B cell (primary cell): ENCODE measurements around the gene ITGB4. TPM values are rescaled to one million over a fixed set of nuclear protein-coding genes. Genes with fewer than 3 reads are reported as not detected.

Source experiments
- ATAC-seq: fragments of 200-7000 bp; cut with Tn5 transposase; one replicate; pipeline ENCODE4 v1.10.0; 2021; ENCODE audit warnings: low read depth, mild to moderate bottlenecking, moderate number of reproducible peaks, moderate library complexity
- CTCF ChIA-PET: fragments of 350-600 bp; sonication (Branson Sonifier 250); formaldehyde crosslinking; loops from one replicate; lab custom pipeline; 2021; ENCODE audit warnings: antibody characterized with exemption, inconsistent platforms; lab: Charles Lee
- POLR2A ChIA-PET: fragments of 350-600 bp; sonication (Branson Sonifier 250); formaldehyde crosslinking; loops from one replicate; lab custom pipeline; 2021; ENCODE audit warnings: antibody characterized with exemption; lab: Charles Lee
- DNase-seq: peaks from one replicate; pipeline ENCODE4 v3.0.0; 2013
- H2AFZ ChIP-seq: 2 replicates; pipeline ENCODE4 v1.6.1; 2012; ENCODE audit warnings: mild to moderate bottlenecking, low read depth, low read length; ENCODE audit not compliant: insufficient read depth, poor library complexity, severe bottlenecking
- H3K27ac ChIP-seq, 2 donors: 1 replicate in 1 of 2; 2 replicates in 1 of 2; pipeline ENCODE4 v1.5.1; 2012 to 2013; ENCODE audit warnings: low read length in 2 of 2, mild to moderate bottlenecking in 2 of 2, moderate library complexity in 1 of 2
- H3K27me3 ChIP-seq, 4 experiments: fragments of 200-600 bp in 1 of 4; sonication (generic) in 1 of 4; replicated peaks in 1 of 4; 1 replicate in 2 of 4; 2 replicates in 2 of 4; pipeline versions ENCODE4 v1.6.1 to v1.7.0; 2013 to 2016; ENCODE audit warnings: low read length in 3 of 4, mild to moderate bottlenecking in 2 of 4, mixed read lengths in 1 of 4, moderate library complexity in 1 of 4; ENCODE audit not compliant: insufficient read depth in 4 of 4, control insufficient read depth in 3 of 4; ENCODE audit errors: control extremely low read depth in 1 of 4
- H3K36me3 ChIP-seq, 2 experiments: replicated peaks in 1 of 2; 1 replicate in 1 of 2; 2 replicates in 1 of 2; pipeline versions ENCODE4 v1.6.1 to v1.7.1; 2013; ENCODE audit warnings: low read length in 1 of 2; ENCODE audit not compliant: insufficient read depth in 2 of 2, control insufficient read depth in 1 of 2; ENCODE audit errors: control extremely low read depth in 1 of 2, extremely low read depth in 1 of 2
- H3K4me1 ChIP-seq, 2 donors: fragments of 200-600 bp in 1 of 2; sonication (generic) in 1 of 2; 1 replicate in 1 of 2; 2 replicates in 1 of 2; pipeline versions ENCODE4 v1.5.1 to v1.6.1; 2013 to 2017; ENCODE audit warnings: low read length in 2 of 2; ENCODE audit not compliant: control insufficient read depth in 2 of 2, insufficient read depth in 2 of 2
- H3K4me2 ChIP-seq: replicated peaks from 2 replicates; pipeline ENCODE3; 2012; ENCODE audit warnings: mild to moderate bottlenecking, low read depth, low read length; ENCODE audit not compliant: poor library complexity, severe bottlenecking
- H3K4me3 ChIP-seq, 5 experiments: fragments of 200-600 bp in 1 of 5; sonication (generic) in 1 of 5; 1 replicate in 3 of 5; 2 replicates in 2 of 5; pipeline versions ENCODE4 v1.5.1 to v1.7.0; 2011 to 2016; ENCODE audit warnings: low read length in 4 of 5, mild to moderate bottlenecking in 4 of 5, low read depth in 2 of 5, control low read depth in 1 of 5, moderate library complexity in 1 of 5; ENCODE audit not compliant: insufficient read depth in 1 of 5; ENCODE audit errors: control extremely low read depth in 1 of 5, extremely low read depth in 1 of 5
- H3K79me2 ChIP-seq: fragments of 200-600 bp; sonication (generic); one replicate; pipeline ENCODE4 v1.6.0; 2016; ENCODE audit warnings: low read length; ENCODE audit not compliant: control insufficient read depth, insufficient read depth
- H3K9ac ChIP-seq: fragments of 200-600 bp; sonication (generic); 2 replicates; pipeline ENCODE4 v1.6.1; 2017; ENCODE audit warnings: mild to moderate bottlenecking, low read length, moderate library complexity
- H3K9me3 ChIP-seq, 3 donors: one replicate each; pipeline versions ENCODE4 v1.6.1 to v1.7.1; 2013; ENCODE audit warnings: low read length in 2 of 3; ENCODE audit not compliant: control insufficient read depth in 2 of 3, insufficient read depth in 1 of 3; ENCODE audit errors: control extremely low read depth in 1 of 3
- H4K20me1 ChIP-seq: 2 replicates; pipeline ENCODE4 v1.6.0; 2012; ENCODE audit warnings: mild to moderate bottlenecking, low read length; ENCODE audit not compliant: insufficient read depth, control insufficient read depth, poor library complexity, severe bottlenecking
- H3K27ac Mint-ChIP-seq: one replicate; pipeline ENCODE4 v1.8.0; 2021; ENCODE audit warnings: mixed read lengths
- H3K27me3 Mint-ChIP-seq: one replicate; pipeline ENCODE4 v1.8.0; 2021; ENCODE audit warnings: mixed read lengths
- H3K4me1 Mint-ChIP-seq: one replicate; pipeline ENCODE4 v1.8.0; 2021; ENCODE audit warnings: mixed read lengths
- H3K4me3 Mint-ChIP-seq: one replicate; pipeline ENCODE4 v1.8.0; 2021; ENCODE audit warnings: mixed read lengths
- H3K9me3 Mint-ChIP-seq: one replicate; pipeline ENCODE4 v1.8.0; 2022; ENCODE audit warnings: mixed read lengths; ENCODE audit not compliant: insufficient read depth
- EZH2 ChIP-seq: IDR thresholded peaks from 2 replicates; pipeline ENCODE4 v1.6.1; 2012; ENCODE audit warnings: borderline replicate concordance, low read depth, mild to moderate bottlenecking, moderate library complexity, low read length; ENCODE audit not compliant: insufficient read depth, poor library complexity, severe bottlenecking
- WGBS: methylation state at CpG from one replicate; pipeline ENCODE4 v1.1.5; 2013; ENCODE audit warnings: missing lambda C conversion rate; ENCODE audit not compliant: insufficient coverage; 5-methylcytosine and 5-hydroxymethylcytosine counted together
- intact Hi-C: fragments of 100-400 bp; cut with micrococcal nuclease; formaldehyde crosslinking; loops from one replicate; pipeline ENCODE4 v1.10.0; 2022
- polyA plus RNA-seq: library from polyadenylated mRNA; depleted of rRNA; stranded (reverse); fragments of >200 nt; gene quantifications from 2 replicates; pipeline ENCODE4 v1.2.3, GENCODE V29; 2012
- total RNA-seq, 2 donors: library from RNA; stranded (reverse); fragments of 120-200 nt in 1 of 2; gene quantifications; 1 replicate in 1 of 2; 2 replicates in 1 of 2; pipeline versions ENCODE4 v1.2.3 to v1.2.4, GENCODE V29; 2013 to 2022
- TF ChIP-seq, protein P1 (sequence below): fragments of 200-600 bp; IDR thresholded peaks from one replicate; pipeline ENCODE4 v1.8.0; 2022; ENCODE audit warnings: antibody characterized with exemption, mild to moderate bottlenecking

ITGB4 gene
- total and polyA plus RNA-seq, 2 donors (not counting 1 experiment from before 2014, with no cell fraction given) = 0.12 to 0.81 TPM

DNA sequence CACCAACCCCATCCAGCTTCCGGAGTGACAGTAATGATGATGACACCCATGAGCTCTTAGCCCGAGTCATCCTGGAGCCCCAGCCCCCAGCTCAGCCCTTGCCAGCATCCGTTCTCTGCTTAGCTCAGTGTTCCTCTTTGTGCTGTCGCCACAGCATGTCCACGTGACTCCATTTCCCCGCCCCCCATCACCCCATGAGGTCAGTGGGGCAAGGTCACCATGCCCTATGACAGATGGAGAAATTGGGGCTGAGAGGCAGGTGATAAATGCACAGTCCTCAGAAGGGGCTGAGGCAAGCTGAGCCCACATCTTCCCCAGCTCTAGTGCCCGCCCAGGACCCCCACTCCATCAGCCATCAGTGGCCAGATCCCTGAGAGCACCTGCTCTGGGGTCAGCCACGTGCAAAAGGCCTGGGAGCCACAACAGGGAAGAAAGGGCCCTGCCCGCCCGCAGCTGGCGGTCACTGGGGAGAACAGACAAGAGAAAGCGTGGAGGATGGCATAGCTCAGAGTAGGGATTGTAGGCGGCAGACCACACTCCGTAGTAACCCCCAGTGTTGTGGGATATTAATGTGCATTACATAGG is 17.1 kb downstream of the ITGB4 start:
- ChIA-PET CTCF (interaction anchor here (1.0 to 2.9 kb wide), 5 partner anchors 10 to 108 kb away, joined by 3 to 29 read pairs (median 4); partner anchors contain the start of gene SMIM5), POLR2A (interaction anchor here (0.5 to 0.6 kb wide), 2 partner anchors 34 to 155 kb away, joined by 3 to 6 read pairs; no protein-coding TSS in a partner anchor)
- WGBS = 78% methylated on average over 10 of the region's 14 CpGs
- Mint-ChIP-seq H3K9me3 (no peaks in the 10 kb centered on the region), H3K4me3 (no peak overlapping the region), H3K4me1 (peaks cover 4% of the 10 kb centered on the region), H3K27me3 (no peaks in the 10 kb centered on the region), H3K27ac (no peak overlapping the region)
- H3K4me1 ChIP-seq = peaks cover 4 to 10% of the 10 kb centered on the region in 2 donors
- no peak overlapping the region for H3K27ac ChIP-seq
- no peaks in the 10 kb centered on the region for H4K20me1 ChIP-seq
- no peaks in the 10 kb centered on the region for H3K79me2 ChIP-seq
- intact Hi-C loops = no loop called here
- TF ChIP-seq, protein P1, sequence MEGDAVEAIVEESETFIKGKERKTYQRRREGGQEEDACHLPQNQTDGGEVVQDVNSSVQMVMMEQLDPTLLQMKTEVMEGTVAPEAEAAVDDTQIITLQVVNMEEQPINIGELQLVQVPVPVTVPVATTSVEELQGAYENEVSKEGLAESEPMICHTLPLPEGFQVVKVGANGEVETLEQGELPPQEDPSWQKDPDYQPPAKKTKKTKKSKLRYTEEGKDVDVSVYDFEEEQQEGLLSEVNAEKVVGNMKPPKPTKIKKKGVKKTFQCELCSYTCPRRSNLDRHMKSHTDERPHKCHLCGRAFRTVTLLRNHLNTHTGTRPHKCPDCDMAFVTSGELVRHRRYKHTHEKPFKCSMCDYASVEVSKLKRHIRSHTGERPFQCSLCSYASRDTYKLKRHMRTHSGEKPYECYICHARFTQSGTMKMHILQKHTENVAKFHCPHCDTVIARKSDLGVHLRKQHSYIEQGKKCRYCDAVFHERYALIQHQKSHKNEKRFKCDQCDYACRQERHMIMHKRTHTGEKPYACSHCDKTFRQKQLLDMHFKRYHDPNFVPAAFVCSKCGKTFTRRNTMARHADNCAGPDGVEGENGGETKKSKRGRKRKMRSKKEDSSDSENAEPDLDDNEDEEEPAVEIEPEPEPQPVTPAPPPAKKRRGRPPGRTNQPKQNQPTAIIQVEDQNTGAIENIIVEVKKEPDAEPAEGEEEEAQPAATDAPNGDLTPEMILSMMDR = no peak
- no peak for TF ChIP-seq EZH2
- H3K9ac ChIP-seq = no peak overlapping the region
- H2AFZ ChIP-seq = no peak overlapping the region
- H3K36me3 ChIP-seq = no peaks in the 10 kb centered on the region
- no peaks in the 10 kb centered on the region for H3K9me3 ChIP-seq
- DNase-seq (no peak), ATAC-seq (peak; percentile 24)
- no peak overlapping the region for H3K4me2 ChIP-seq
- peaks cover 0 to 4% (median 0%) of the 10 kb centered on the region in 4 experiments for H3K27me3 ChIP-seq
- no peak overlapping the region for H3K4me3 ChIP-seq

DNA sequence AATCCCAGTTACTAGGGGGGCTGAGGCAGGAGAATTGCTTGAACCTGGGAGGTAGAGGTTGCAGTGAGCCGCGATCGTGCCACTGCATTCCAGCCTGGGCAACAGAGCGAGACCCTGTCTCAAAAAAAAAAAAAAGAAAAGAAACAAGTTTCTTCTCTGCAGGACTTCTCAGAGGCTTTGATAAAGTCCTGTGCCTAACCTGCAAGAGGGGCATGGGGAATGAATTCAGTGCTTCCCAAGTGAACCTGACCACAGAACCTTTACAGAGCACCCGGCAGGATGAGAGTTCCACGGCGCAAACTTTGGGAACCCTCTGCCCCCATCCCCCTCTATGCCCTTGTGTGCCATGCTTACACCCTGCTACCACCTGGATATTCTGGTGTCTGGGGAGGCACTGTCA is 17.9 kb downstream of the ITGB4 start:
- TF ChIP-seq EZH2 = no peak
- TF ChIP-seq, protein P1 = no peak
- H3K27me3 Mint-ChIP-seq = no peaks in the 10 kb centered on the region
- DNase-seq = no peak
- Histone ChIP-seq H3K9me3 (no peaks in the 10 kb centered on the region), H3K36me3 (no peaks in the 10 kb centered on the region), H3K27me3 (peaks cover 0 to 4% (median 0%) of the 10 kb centered on the region in 4 experiments), H3K4me3 (no peak overlapping the region), H3K4me2 (no peak overlapping the region), H3K4me1 (peaks cover 4 to 10% of the 10 kb centered on the region in 2 donors), H4K20me1 (no peaks in the 10 kb centered on the region), H2AFZ (no peak overlapping the region), H3K9ac (no peak overlapping the region), H3K27ac (no peak overlapping the region), H3K79me2 (no peaks in the 10 kb centered on the region)
- no peaks in the 10 kb centered on the region for H3K9me3 Mint-ChIP-seq
- 96% methylated on average over 7 of the region's 7 CpGs for WGBS
- H3K4me1 Mint-ChIP-seq = peaks cover 4% of the 10 kb centered on the region
- ChIA-PET CTCF (interaction anchor here (1.0 to 2.9 kb wide), 4 partner anchors 9 to 109 kb away, joined by 3 to 29 read pairs (median 10); partner anchors contain the start of gene SMIM5), POLR2A (interaction anchor here (0.5 to 0.6 kb wide), 2 partner anchors 156 to 1521 kb away, joined by 6 read pairs; no protein-coding TSS in a partner anchor)
- intact Hi-C loops = no loop called here
- no peak for ATAC-seq
- H3K4me3 Mint-ChIP-seq = no peak overlapping the region
- no peak overlapping the region for H3K27ac Mint-ChIP-seq
